ENCODE data around the gene ARID3B. TPM values are rescaled to one million over a fixed set of nuclear protein-coding genes. Genes with fewer than 3 reads are reported as not detected.
"Not testable (repeated sequence)": the region's sequence is repeated elsewhere in the genome, so short reads cannot be mapped to it uniquely, and the experiment has no call there.

Gene ARID3B
- total RNA-seq, 1 donor from 2014 or later: 22.1 TPM

- no peak overlapping the region for H3K4me3 Mint-ChIP-seq
- TF ChIP-seq CTCF (IDR thresholded peaks at IDR 0.05; ENCODE audit: unreplicated experiment): no peak
- H3K9me3 Mint-ChIP-seq: peaks cover 4% of the 10 kb centered on the region
- H3K36me3 Mint-ChIP-seq: peaks cover 12% of the 10 kb centered on the region
- no peak overlapping the region for H3K27ac Mint-ChIP-seq
- no peaks in the 10 kb centered on the region for H3K4me1 Mint-ChIP-seq
- DNase-seq (ENCODE audit: low spot score in 2 of 2, unreplicated experiment in 2 of 2): no peak
- H3K27me3 Mint-ChIP-seq (ENCODE audit: low read depth): no peaks in the 10 kb centered on the region
Measured at GRCh38 chr15:74502301-74502700, 38.7 kb upstream of the ARID3B start.

GRCh38 chr15:74504418-74504817, 36.6 kb upstream of the ARID3B start:
- no peak overlapping the region for H3K27ac Mint-ChIP-seq
- DNase-seq (ENCODE audit: low spot score in 2 of 2, unreplicated experiment in 2 of 2): no peak
- peaks cover 4% of the 10 kb centered on the region for H3K9me3 Mint-ChIP-seq
- no peak overlapping the region for H3K4me3 Mint-ChIP-seq
- no peaks in the 10 kb centered on the region for H3K4me1 Mint-ChIP-seq
- H3K27me3 Mint-ChIP-seq (ENCODE audit: low read depth): no peaks in the 10 kb centered on the region
- peaks cover 12% of the 10 kb centered on the region for H3K36me3 Mint-ChIP-seq
- TF ChIP-seq CTCF (IDR thresholded peaks at IDR 0.05; ENCODE audit: unreplicated experiment): no peak

GRCh38 chr15:74504836-74505235, 36.2 kb upstream of the ARID3B start:
- no peaks in the 10 kb centered on the region for H3K27me3 Mint-ChIP-seq (ENCODE audit: low read depth)
- no peak overlapping the region for H3K4me3 Mint-ChIP-seq
- no peak overlapping the region for H3K27ac Mint-ChIP-seq
- DNase-seq (ENCODE audit: low spot score in 2 of 2, unreplicated experiment in 2 of 2): no peak
- H3K9me3 Mint-ChIP-seq: peaks cover 4% of the 10 kb centered on the region
- peaks cover 12% of the 10 kb centered on the region for H3K36me3 Mint-ChIP-seq
- H3K4me1 Mint-ChIP-seq: no peaks in the 10 kb centered on the region
- no peak for TF ChIP-seq CTCF (IDR thresholded peaks at IDR 0.05; ENCODE audit: unreplicated experiment)

GRCh38 chr15:74505837-74506514, 35.0 kb upstream of the ARID3B start:
- DNase-seq (ENCODE audit: low spot score in 2 of 2, unreplicated experiment in 2 of 2): no peak
- H3K27ac Mint-ChIP-seq: no peak overlapping the region
- H3K9me3 Mint-ChIP-seq: peaks cover 4% of the 10 kb centered on the region
- peaks cover 12% of the 10 kb centered on the region for H3K36me3 Mint-ChIP-seq
- no peak for TF ChIP-seq CTCF (IDR thresholded peaks at IDR 0.05; ENCODE audit: unreplicated experiment)
- no peaks in the 10 kb centered on the region for H3K27me3 Mint-ChIP-seq (ENCODE audit: low read depth)
- no peaks in the 10 kb centered on the region for H3K4me1 Mint-ChIP-seq
- H3K4me3 Mint-ChIP-seq: no peak overlapping the region

- Mint-ChIP-seq H3K4me3 (no peak overlapping the region), H3K4me1 (no peaks in the 10 kb centered on the region), H3K27ac (no peak overlapping the region), H3K27me3 (ENCODE audit: low read depth) (no peaks in the 10 kb centered on the region), H3K36me3 (peaks cover 12% of the 10 kb centered on the region), H3K9me3 (peaks cover 4% of the 10 kb centered on the region)
- DNase-seq (ENCODE audit: low spot score in 2 of 2, unreplicated experiment in 2 of 2): no peak
- no peak for TF ChIP-seq CTCF (IDR thresholded peaks at IDR 0.05; ENCODE audit: unreplicated experiment)
Measured at GRCh38 chr15:74506515-74506840, 34.5 kb upstream of the ARID3B start.

- DNase-seq (ENCODE audit: low spot score in 2 of 2, unreplicated experiment in 2 of 2): no peak
- H3K27me3 Mint-ChIP-seq (ENCODE audit: low read depth): no peaks in the 10 kb centered on the region
- no peak for TF ChIP-seq CTCF (IDR thresholded peaks at IDR 0.05; ENCODE audit: unreplicated experiment)
- no peaks in the 10 kb centered on the region for H3K4me1 Mint-ChIP-seq
- H3K36me3 Mint-ChIP-seq: no peaks in the 10 kb centered on the region
- H3K27ac Mint-ChIP-seq: no peak overlapping the region
- no peaks in the 10 kb centered on the region for H3K9me3 Mint-ChIP-seq
- no peak overlapping the region for H3K4me3 Mint-ChIP-seq
Measured at GRCh38 chr15:74511583-74511982, 29.4 kb upstream of the ARID3B start.

- H3K27me3 Mint-ChIP-seq (ENCODE audit: low read depth); H3K4me3 Mint-ChIP-seq; H3K4me1 Mint-ChIP-seq; H3K36me3 Mint-ChIP-seq; H3K9me3 Mint-ChIP-seq; DNase-seq (ENCODE audit: low spot score in 2 of 2, unreplicated experiment in 2 of 2); H3K27ac Mint-ChIP-seq: not testable (repeated sequence)
Measured at GRCh38 chr15:74514059-74514458, 27.0 kb upstream of the ARID3B start.

Data from mesothelial cell of epicardium (in vitro differentiated cells).